OCI-LY7 (cell line): ENCODE results near the gene CSNK1D. TPM values are rescaled to one million over a fixed set of nuclear protein-coding genes. Genes with fewer than 3 reads are reported as not detected.

Experiments
- BruUV-seq: library from RNA; stranded (reverse); fragments of 400-500 nt; replicated peaks from 2 replicates; lab custom pipeline; 2021; lab: Mats Ljungman, UMichigan
- CTCF ChIA-PET: fragments of 300-600 bp; sonication (Branson Sonifier 250); formaldehyde crosslinking; loops from one replicate; lab custom pipeline; 2022; ENCODE audit warnings: antibody characterized with exemption; ENCODE audit not compliant: unreplicated experiment; lab: Charles Lee
- POLR2A ChIA-PET: fragments of 300-600 bp; sonication (Branson Sonifier 250); formaldehyde crosslinking; loops from one replicate; lab custom pipeline; 2022; ENCODE audit warnings: antibody characterized with exemption; lab: Charles Lee
- DNase-seq: peaks from one replicate; pipeline ENCODE4 v3.0.0-alpha.2; 2015; ENCODE audit warnings: low spot score
- H2AFZ ChIP-seq: fragments of 200-600 bp; sonication (generic), shearing (Covaris generic); 2 replicates; pipeline ENCODE4 v1.6.1; 2014; ENCODE audit warnings: mild to moderate bottlenecking, antibody characterized with exemption, low read length, moderate library complexity
- H3K27ac ChIP-seq: fragments of 200-600 bp; sonication (generic); 2 replicates; pipeline ENCODE4 v1.5.1; 2014; ENCODE audit warnings: mixed run types, low read depth, mild to moderate bottlenecking, moderate library complexity, low read length, inconsistent platforms; ENCODE audit not compliant: poor library complexity, severe bottlenecking
- H3K36me3 ChIP-seq: fragments of 200-600 bp; sonication (generic); 2 replicates; pipeline ENCODE4 v1.6.1; 2014; ENCODE audit warnings: mild to moderate bottlenecking, antibody characterized with exemption, low read length, moderate library complexity, mixed read lengths; ENCODE audit not compliant: insufficient read depth
- H3K4me1 ChIP-seq: fragments of 200-600 bp; sonication (generic); 2 replicates; pipeline ENCODE4 v1.5.1; 2014; ENCODE audit warnings: mild to moderate bottlenecking, low read length; ENCODE audit not compliant: insufficient read depth, poor library complexity, severe bottlenecking
- H3K4me2 ChIP-seq: fragments of 200-600 bp; sonication (generic); 2 replicates; pipeline ENCODE4 v1.6.1; 2014; ENCODE audit warnings: mild to moderate bottlenecking, low read length
- H3K4me3 ChIP-seq: fragments of 200-600 bp; sonication (generic); 2 replicates; pipeline ENCODE4 v1.5.1; 2014; ENCODE audit warnings: mild to moderate bottlenecking, low read depth, low read length; ENCODE audit not compliant: poor library complexity, severe bottlenecking
- H3K79me2 ChIP-seq: fragments of 200-600 bp; sonication (generic); 2 replicates; pipeline ENCODE4 v1.6.1; 2016; ENCODE audit warnings: low read depth, mild to moderate bottlenecking, low read length, moderate library complexity, mixed read lengths; ENCODE audit not compliant: insufficient read depth
- H3K9me2 ChIP-seq: fragments of 200-600 bp; sonication (generic); 2 replicates; pipeline ENCODE4 v1.6.1; 2016; ENCODE audit warnings: mild to moderate bottlenecking, low read length, mixed read lengths; ENCODE audit not compliant: insufficient read depth
- H3K9me3 ChIP-seq: fragments of 200-600 bp; sonication (generic); 2 replicates; pipeline ENCODE4 v1.6.1; 2014; ENCODE audit warnings: mild to moderate bottlenecking, mixed run types, low read length, mixed read lengths
- H4K20me1 ChIP-seq: fragments of 200-600 bp; sonication (generic); 2 replicates; pipeline ENCODE4 v1.6.1; 2014; ENCODE audit warnings: mild to moderate bottlenecking, antibody characterized with exemption, low read length, moderate library complexity, mixed read lengths; ENCODE audit not compliant: insufficient read depth
- EZH2phosphoT487 ChIP-seq: fragments of 200-600 bp; sonication (generic); IDR thresholded peaks from 2 replicates; pipeline ENCODE4 v1.6.1; 2018; ENCODE audit warnings: low read depth, borderline replicate concordance, mild to moderate bottlenecking, mixed run types, antibody characterized with exemption, low read length, moderate library complexity, mixed read lengths
- intact Hi-C: fragments of 100-400 bp; cut with micrococcal nuclease; formaldehyde crosslinking; loops from one replicate; pipeline ENCODE4 v1.10.0; 2022; ENCODE audit not compliant: unreplicated experiment
- total RNA-seq, 2 experiments: library from RNA; depleted of rRNA in 1 of 2; stranded (reverse); fragments of >200 nt in 1 of 2; shearing (Covaris generic) in 1 of 2; gene quantifications; 2 replicates each; pipeline ENCODE4 v1.2.3, GENCODE V29; 2014 to 2022
- TF ChIP-seq, protein P1 (sequence below): fragments of 200-600 bp; sonication (generic); conservative IDR thresholded peaks from 2 replicates; pipeline ENCODE4 v1.5.1; 2014; ENCODE audit warnings: mild to moderate bottlenecking, antibody characterized with exemption, low read length, moderate library complexity, mixed read lengths

The CSNK1D gene
- total RNA-seq, 2 experiments from 2014 or later: 53.0 to 181 TPM

DNA sequence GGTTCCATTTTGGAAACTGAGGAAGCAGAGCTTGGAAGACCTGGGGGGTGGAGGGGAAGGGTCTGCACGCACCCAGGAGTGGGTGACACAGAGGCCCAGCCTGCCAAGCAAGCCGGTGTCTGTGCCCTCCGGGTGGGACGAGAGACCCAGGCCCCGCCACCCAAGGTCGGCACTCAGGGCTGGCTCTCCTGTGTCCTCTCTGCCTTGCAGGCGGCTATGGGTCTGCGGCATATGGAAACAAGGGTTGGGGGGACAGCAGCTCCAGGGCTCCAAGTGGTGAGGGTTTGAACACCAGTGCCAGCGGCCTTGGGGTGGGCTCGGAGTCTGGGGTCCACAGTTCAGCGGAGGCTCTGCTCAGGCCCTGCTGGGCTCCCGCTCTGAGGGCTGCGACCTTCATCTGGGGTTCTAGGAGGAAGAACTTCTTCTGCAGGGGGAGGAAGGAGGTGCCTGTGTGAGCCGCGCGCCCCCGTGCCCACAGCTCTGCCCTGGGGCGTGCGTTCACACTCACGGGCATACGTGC, 48.5 kb upstream of the CSNK1D start:
- POLR2A ChIA-PET: no interaction called here
- Histone ChIP-seq H3K4me2 (no peak overlapping the region), H3K79me2 (no peaks in the 10 kb centered on the region)

DNA sequence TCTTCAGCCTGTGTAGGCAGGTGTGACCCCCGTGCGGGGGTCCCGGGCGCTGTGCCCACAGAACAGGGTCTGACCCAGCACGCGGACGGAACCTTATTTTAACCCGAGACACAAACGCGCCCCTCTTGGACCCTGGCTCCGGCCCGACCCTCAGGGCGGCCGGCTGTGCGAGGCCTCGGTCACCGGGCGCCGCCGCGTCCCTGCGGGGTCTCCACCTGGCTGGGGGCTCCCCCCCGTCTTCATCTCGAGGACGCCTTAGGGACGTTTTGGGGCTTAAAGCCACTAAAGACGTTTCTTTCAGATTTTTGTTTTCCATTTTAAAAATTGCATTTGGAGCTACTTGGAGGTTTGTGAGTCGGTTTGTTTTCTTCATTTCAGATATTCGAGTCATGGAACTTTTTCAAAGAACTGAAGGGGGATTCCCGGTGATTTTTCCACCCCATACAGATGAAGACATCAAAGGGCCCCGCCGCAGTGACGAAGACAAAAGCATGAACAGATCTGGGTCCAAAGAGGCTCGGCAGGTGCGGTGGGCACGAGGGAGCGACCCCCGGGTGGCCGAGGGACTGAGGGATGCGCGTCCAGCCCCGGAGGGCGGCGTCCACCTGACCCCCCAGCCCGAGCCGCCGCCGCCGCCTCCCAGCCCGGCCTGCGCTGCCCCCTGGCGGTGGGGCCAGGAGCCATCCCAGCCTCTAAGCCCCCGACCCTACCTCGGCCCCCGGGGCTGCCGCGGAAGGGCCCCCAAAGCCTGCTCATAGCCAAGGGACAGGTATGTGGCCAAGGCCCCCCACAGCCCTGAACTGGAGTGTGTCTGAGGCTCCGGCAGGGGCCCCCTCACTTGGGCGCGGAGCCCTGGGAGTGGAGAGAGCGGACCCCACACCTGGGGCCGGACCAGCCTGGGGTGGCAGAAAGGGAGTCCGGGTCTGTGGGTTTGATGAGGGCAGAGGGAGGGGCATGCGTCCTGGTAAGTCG, 47.7 kb upstream of the CSNK1D start:
- Histone ChIP-seq H3K9me2 (no peaks in the 10 kb centered on the region), H3K4me2 (no peak overlapping the region), H3K27ac (no peak overlapping the region), H3K9me3 (peaks cover 8% of the 10 kb centered on the region; the same call in 1 of the 2 replicates), H3K4me3 (no peak overlapping the region), H3K36me3 (no peaks in the 10 kb centered on the region), H2AFZ (no peak overlapping the region), H3K4me1 (no peaks in the 10 kb centered on the region), H3K79me2 (no peaks in the 10 kb centered on the region), H4K20me1 (no peaks in the 10 kb centered on the region)
- no TSS peak for BruUV-seq
- ChIA-PET CTCF (no interaction called here), POLR2A (no interaction called here)
- peak; percentile 58 for DNase-seq
- intact Hi-C loops: loop anchor here (1.0 kb wide), 1 partner anchor 85 kb away; no protein-coding TSS in a partner anchor
- TF ChIP-seq EZH2phosphoT487: no peak
- TF ChIP-seq, protein P1, sequence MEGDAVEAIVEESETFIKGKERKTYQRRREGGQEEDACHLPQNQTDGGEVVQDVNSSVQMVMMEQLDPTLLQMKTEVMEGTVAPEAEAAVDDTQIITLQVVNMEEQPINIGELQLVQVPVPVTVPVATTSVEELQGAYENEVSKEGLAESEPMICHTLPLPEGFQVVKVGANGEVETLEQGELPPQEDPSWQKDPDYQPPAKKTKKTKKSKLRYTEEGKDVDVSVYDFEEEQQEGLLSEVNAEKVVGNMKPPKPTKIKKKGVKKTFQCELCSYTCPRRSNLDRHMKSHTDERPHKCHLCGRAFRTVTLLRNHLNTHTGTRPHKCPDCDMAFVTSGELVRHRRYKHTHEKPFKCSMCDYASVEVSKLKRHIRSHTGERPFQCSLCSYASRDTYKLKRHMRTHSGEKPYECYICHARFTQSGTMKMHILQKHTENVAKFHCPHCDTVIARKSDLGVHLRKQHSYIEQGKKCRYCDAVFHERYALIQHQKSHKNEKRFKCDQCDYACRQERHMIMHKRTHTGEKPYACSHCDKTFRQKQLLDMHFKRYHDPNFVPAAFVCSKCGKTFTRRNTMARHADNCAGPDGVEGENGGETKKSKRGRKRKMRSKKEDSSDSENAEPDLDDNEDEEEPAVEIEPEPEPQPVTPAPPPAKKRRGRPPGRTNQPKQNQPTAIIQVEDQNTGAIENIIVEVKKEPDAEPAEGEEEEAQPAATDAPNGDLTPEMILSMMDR: peak; percentile 98

More for the DNA sequence above, 48.5 kb upstream of the CSNK1D start:
- CTCF ChIA-PET: no interaction called here
- Histone ChIP-seq H3K4me1 (no peaks in the 10 kb centered on the region), H4K20me1 (no peaks in the 10 kb centered on the region), H3K36me3 (no peaks in the 10 kb centered on the region), H3K27ac (no peak overlapping the region), H3K9me3 (peaks cover 8% of the 10 kb centered on the region; the same call in 1 of the 2 replicates), H3K4me3 (no peak overlapping the region), H2AFZ (no peak overlapping the region), H3K9me2 (no peaks in the 10 kb centered on the region)
- no peak for TF ChIP-seq EZH2phosphoT487
- TF ChIP-seq, protein P1: no peak
- DNase-seq: no peak
- intact Hi-C loops: loop anchor here (1.0 kb wide), 1 partner anchor 86 kb away; no protein-coding TSS in a partner anchor
- no TSS peak for BruUV-seq
